Measurements from ENCODE around the gene ETF1. TPM values are rescaled to one million over a fixed set of nuclear protein-coding genes. Genes with fewer than 3 reads are reported as not detected.
A peak's percentile ranks its signal among the peaks of the same experiment; 100 is the strongest.

ETF1 gene
- total and polyA plus RNA-seq, 9 of the 15 experiments (the other 6 are each of a cell fraction or from before 2014, with no cell fraction given) = 53.7 to 209 (median 164) TPM

DNA sequence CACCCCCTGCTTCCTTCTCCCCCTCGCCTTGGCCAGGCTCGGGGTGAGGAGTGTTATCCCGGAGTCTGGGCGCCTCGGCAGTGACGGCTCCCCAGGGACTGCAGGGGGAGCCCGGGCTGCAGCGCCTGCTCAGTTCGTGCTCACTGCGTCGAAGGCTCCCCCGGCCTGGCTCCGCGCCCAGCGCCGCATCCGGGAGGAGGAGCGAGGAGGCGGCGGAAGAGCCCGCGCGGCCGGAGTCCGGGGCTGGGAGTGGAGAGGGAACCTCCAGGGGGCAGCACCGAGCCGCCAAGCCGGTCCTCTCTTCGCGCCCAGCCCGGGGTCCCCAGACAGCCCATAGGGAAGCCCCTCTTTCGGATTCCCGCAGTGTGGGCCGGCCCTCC lies 79.0 kb downstream of the ETF1 start:
- Histone ChIP-seq H3K4me1 (replicated peaks in 1 of 2; ENCODE audit: control insufficient read depth in 2 of 2, insufficient read depth in 2 of 2, low read length in 2 of 2) (peaks cover 28 to 60% of the 10 kb centered on the region in 2 experiments), H3K79me2 (ENCODE audit: control insufficient read depth, insufficient read depth, low read length) (peaks cover 33% of the 10 kb centered on the region), H3K9me3 (replicated peaks; ENCODE audit: control insufficient read depth, insufficient read depth, low read depth, low read length) (no peaks in the 10 kb centered on the region), H2AFZ (ENCODE audit: low read depth, low read length) (peak overlapping the region; percentile 73), H3K4me2 (ENCODE audit: insufficient read depth, low read length) (peak overlapping the region; percentile 86), H3K27ac (ENCODE audit: extremely low read depth, low read depth, low read length) (peak overlapping the region; percentile 91), H3K4me3 (peak overlapping the region; percentile 90), H4K20me1 (replicated peaks; ENCODE audit: control insufficient read depth, insufficient read depth, low read length) (peaks cover 29% of the 10 kb centered on the region), H3K9ac (ENCODE audit: insufficient read depth in 1 of 2, low read depth in 2 of 2, low read length in 2 of 2) (peak overlapping the region; percentile 93 to 95), H3K9me1 (ENCODE audit: control insufficient read depth, insufficient read depth, low read length) (peaks cover 22% of the 10 kb centered on the region), H3K36me3 (ENCODE audit: control insufficient read depth, insufficient read depth, low read length) (peaks cover 30% of the 10 kb centered on the region), H3K27me3 (ENCODE audit: control insufficient read depth in 2 of 2, insufficient read depth in 2 of 2, low read length in 2 of 2) (no peaks in the 10 kb centered on the region)
- POLR2A ChIA-PET = interaction anchor here (0.6 to 4.0 kb wide), 8 partner anchors 9 to 63 kb away, joined by 3 to 46 read pairs (median 6); no protein-coding TSS in a partner anchor
- DNase-seq (ENCODE audit: extremely low read depth in 1 of 4, low spot score in 3 of 4) (peak; percentile 91 to 97 (median 94)), ATAC-seq (peak; percentile 63), FAIRE-seq (peak; percentile 88)
- in situ Hi-C loops (cut with MboI) (loop anchor here (5.0 kb wide), 1 partner anchor 38 kb away; no protein-coding TSS in a partner anchor), intact Hi-C loops (cut with micrococcal nuclease) (loop anchor here (1.0 to 2.0 kb wide), 4 partner anchors 29 to 799 kb away; partner anchors contain the start of gene ETF1)
- BruUV-seq (replicated peaks) = no TSS peak
- CTCF ChIA-PET (ENCODE audit: low intra/inter-chr PET ratio) = interaction anchor here (0.6 to 3.2 kb wide), 5 partner anchors 15 to 84 kb away, joined by 3 to 57 read pairs (median 3); partner anchors contain the start of gene ETF1
- WGBS (ENCODE audit: insufficient coverage, low coverage, missing lambda C conversion rate) = under 1% methylated on average over 28 of the region's 34 CpGs
- TF ChIP-seq, protein P1, sequence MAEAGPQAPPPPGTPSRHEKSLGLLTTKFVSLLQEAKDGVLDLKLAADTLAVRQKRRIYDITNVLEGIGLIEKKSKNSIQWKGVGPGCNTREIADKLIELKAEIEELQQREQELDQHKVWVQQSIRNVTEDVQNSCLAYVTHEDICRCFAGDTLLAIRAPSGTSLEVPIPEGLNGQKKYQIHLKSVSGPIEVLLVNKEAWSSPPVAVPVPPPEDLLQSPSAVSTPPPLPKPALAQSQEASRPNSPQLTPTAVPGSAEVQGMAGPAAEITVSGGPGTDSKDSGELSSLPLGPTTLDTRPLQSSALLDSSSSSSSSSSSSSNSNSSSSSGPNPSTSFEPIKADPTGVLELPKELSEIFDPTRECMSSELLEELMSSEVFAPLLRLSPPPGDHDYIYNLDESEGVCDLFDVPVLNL (CRISPR knock-in tag; IDR thresholded peaks at IDR 0.05; ENCODE audit: low read depth) = peak; percentile 80
- TF ChIP-seq HIVEP1 (CRISPR knock-in tag; IDR thresholded peaks at IDR 0.05) (no peak), ZNF507 (tag; conservative IDR thresholded peaks at IDR 0.05) (no peak), ZNF224 (CRISPR knock-in tag; IDR thresholded peaks at IDR 0.05) (no peak), ZNF699 (CRISPR knock-in tag; IDR thresholded peaks at IDR 0.05; ENCODE audit: insufficient replicate concordance) (no peak)
- TF ChIP-seq, protein P2, sequence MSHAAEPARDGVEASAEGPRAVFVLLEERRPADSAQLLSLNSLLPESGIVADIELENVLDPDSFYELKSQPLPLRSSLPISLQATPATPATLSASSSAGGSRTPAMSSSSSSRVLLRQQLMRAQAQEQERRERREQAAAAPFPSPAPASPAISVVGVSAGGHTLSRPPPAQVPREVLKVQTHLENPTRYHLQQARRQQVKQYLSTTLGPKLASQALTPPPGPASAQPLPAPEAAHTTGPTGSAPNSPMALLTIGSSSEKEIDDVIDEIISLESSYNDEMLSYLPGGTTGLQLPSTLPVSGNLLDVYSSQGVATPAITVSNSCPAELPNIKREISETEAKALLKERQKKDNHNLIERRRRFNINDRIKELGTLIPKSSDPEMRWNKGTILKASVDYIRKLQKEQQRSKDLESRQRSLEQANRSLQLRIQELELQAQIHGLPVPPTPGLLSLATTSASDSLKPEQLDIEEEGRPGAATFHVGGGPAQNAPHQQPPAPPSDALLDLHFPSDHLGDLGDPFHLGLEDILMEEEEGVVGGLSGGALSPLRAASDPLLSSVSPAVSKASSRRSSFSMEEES (CRISPR knock-in tag; IDR thresholded peaks at IDR 0.05) = no peak
- TF ChIP-seq, protein P3, sequence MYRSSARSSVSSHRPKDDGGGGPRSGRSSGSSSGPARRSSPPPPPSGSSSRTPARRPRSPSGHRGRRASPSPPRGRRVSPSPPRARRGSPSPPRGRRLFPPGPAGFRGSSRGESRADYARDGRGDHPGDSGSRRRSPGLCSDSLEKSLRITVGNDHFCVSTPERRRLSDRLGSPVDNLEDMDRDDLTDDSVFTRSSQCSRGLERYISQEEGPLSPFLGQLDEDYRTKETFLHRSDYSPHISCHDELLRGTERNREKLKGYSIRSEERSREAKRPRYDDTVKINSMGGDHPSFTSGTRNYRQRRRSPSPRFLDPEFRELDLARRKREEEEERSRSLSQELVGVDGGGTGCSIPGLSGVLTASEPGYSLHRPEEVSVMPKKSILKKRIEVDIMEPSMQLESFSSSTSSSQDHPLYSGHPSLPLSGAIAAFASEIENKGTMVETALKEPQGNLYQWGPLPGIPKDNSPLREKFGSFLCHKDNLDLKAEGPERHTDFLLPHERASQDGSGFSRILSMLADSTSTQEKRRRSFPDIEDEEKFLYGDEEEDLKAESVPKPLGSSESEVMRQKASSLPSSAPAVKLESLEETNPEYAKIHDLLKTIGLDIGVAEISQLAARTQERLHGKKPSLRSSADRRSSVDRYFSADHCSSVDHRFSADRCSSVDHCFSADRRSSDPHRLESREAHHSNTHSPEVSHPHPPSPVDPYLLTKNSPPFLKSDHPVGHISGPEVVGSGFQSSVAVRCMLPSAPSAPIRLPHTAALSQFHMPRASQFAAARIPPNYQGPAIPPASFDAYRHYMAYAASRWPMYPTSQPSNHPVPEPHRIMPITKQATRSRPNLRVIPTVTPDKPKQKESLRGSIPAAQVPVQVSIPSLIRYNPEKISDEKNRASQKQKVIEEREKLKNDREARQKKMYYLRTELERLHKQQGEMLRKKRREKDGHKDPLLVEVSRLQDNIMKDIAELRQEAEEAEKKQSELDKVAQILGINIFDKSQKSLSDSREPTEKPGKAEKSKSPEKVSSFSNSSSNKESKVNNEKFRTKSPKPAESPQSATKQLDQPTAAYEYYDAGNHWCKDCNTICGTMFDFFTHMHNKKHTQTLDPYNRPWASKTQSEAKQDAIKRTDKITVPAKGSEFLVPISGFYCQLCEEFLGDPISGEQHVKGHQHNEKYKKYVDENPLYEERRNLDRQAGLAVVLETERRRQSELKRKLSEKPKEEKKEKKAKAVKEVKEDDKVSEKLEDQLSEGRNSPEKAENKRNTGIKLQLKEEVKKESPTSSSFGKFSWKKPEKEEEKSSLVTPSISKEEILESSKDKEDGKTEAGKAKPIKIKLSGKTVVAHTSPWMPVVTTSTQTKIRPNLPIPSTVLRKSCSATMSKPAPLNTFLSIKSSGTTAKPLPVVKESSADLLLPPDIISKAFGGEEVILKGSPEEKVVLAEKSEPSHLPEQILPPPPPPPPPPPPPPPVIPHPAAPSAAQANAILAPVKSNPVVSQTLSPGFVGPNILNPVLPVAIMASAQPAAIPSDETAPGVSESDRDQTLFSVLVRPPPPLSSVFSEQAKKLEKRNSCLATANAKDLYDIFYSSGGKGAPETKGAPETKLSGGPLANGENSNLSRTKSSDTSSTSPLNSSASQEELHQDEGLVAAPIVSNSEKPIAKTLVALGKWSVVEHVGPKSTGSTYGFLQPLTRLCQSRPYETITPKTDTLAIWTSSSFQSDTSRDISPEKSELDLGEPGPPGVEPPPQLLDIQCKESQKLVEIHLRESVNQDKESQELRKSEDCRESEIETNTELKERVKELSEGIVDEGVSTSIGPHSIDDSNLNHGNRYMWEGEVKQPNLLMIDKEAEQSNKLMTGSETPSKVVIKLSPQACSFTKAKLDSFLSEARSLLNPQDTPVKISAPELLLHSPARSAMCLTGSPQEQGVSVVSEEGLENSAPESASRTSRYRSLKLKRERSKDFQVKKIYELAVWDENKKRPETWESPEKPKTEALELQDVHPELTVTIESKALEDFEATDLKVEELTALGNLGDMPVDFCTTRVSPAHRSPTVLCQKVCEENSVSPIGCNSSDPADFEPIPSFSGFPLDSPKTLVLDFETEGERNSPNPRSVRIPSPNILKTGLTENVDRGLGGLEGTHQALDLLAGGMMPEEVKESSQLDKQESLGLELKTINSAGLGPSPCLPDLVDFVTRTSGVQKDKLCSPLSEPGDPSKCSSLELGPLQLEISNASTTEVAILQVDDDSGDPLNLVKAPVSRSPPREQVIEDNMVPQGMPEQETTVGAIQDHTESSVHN (IDR thresholded peaks at IDR 0.05; ENCODE audit: borderline replicate concordance in 1 of 2, low read depth in 1 of 2) = no peak
